Measurements from ENCODE around the gene BBLN.

Gene BBLN

DNA sequence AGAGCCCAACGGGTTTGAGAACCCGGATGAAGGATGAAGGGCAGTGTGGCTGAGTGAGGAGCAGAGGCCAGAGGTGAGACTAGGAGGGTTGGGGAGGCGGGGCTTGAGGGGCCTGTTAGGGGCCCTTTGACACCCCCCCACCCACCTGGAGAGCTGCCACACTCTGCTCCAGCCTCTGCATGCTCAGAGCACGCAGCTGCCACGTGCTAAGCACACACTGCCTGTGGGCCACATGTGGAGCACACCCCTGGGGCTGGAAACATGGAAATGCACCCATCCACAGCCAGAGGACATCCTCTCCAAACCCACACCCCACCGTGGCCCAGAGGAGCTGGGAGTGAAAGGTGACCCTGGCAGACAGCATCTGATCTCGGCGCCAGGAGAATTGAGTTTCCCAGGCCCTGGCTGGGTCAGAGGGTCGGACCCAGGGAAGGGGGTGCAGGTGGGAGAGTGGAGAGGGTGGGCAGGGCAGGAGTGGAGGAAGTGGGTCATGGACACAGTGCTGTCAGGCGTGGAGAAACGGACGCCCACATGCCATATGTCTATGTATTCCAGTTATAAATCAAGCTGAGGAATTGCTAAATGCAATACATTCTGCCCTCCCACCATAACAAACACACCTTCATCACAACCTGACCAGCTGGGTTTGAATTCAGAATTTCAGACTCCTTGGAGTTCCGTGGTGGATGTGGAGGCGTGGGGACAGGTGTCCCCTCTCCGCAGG, 49.0 kb downstream of the BBLN start:
- H2AFZ ChIP-seq (ENCODE audit: low read length) = no peak overlapping the region
- H4K20me1 ChIP-seq (ENCODE audit: insufficient read depth, low read length) = no peaks in the 10 kb centered on the region
- no peak overlapping the region for H3K9ac ChIP-seq (ENCODE audit: low read length)
- no peak overlapping the region for H3K4me2 ChIP-seq (ENCODE audit: low read depth, low read length)
- no peaks in the 10 kb centered on the region for H3K9me2 ChIP-seq (replicated peaks; ENCODE audit: insufficient read depth, low read length)
- DNase-seq = no peak
- no peaks in the 10 kb centered on the region for H3K4me1 ChIP-seq (ENCODE audit: low read length)
- H3K27me3 ChIP-seq (replicated peaks; ENCODE audit: insufficient read depth, low read length) = peaks cover 43% of the 10 kb centered on the region
- no peaks in the 10 kb centered on the region for H3K36me3 ChIP-seq (replicated peaks; ENCODE audit: insufficient read depth, low read length)
- no peak overlapping the region for H3K27ac ChIP-seq (ENCODE audit: low read length)
- TF ChIP-seq EZH2 (optimal IDR thresholded peaks at IDR 0.05; ENCODE audit: low read depth, low read length) (no peak), CTCF (IDR thresholded peaks at IDR 0.05; ENCODE audit: low read length) (no peak), EZH2phosphoT487 (IDR thresholded peaks at IDR 0.05; ENCODE audit: low read length) (no peak)
- H3F3A ChIP-seq (ENCODE audit: insufficient read depth, low read length) = no peaks in the 10 kb centered on the region
- H3K4me3 ChIP-seq (ENCODE audit: low read length) = no peak overlapping the region
- no peaks in the 10 kb centered on the region for H3K9me3 ChIP-seq (replicated peaks; ENCODE audit: insufficient read depth, low read length)
- H3K79me2 ChIP-seq (ENCODE audit: low read length) = no peaks in the 10 kb centered on the region

DNA sequence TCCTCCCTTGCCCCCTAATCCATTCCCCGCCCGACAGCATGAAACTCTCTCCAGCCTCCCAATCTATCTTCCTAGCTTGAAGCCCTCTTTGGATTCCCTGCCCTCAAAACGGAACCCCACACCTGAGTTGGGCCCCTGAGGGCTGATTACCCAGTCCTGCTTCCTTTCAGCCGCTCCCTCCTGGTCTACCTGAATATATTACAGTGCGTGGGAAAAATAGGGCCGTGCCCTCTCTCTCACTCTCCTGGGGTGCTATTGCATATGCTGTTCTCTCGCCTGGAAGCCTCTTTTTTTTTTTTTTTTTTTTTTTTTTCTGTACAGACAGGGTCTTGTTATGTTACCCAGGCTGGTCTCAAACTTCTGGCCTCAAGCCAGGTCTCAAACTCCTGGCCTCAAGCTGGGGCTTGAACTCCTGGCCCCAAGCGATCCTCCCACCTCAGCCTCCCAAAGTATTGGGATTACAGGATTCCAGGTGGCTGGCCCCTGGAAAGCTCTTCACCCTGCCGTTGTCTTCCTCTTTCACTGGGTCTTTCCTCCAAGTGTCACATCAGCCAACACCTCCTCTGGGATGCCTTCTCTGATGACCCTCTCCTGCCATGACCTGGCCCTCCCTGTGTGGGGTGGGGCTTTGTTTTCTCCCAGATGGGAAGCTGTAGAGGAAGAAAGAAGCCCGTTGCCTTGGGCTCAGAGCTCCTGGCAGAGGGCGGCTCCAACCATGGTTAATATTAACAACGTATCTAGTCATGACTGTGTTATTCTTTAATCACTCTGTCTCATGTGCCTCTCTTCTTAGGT, 51.3 kb downstream of the BBLN start:
- Histone ChIP-seq H3K27me3 (replicated peaks; ENCODE audit: insufficient read depth, low read length) (peaks cover 25% of the 10 kb centered on the region), H3K4me3 (ENCODE audit: low read length) (no peak overlapping the region), H3K4me1 (ENCODE audit: low read length) (no peaks in the 10 kb centered on the region), H4K20me1 (ENCODE audit: insufficient read depth, low read length) (no peaks in the 10 kb centered on the region), H3K36me3 (replicated peaks; ENCODE audit: insufficient read depth, low read length) (no peaks in the 10 kb centered on the region), H3F3A (ENCODE audit: insufficient read depth, low read length) (no peaks in the 10 kb centered on the region), H2AFZ (ENCODE audit: low read length) (no peak overlapping the region), H3K9me3 (replicated peaks; ENCODE audit: insufficient read depth, low read length) (no peaks in the 10 kb centered on the region), H3K9ac (ENCODE audit: low read length) (no peak overlapping the region), H3K79me2 (ENCODE audit: low read length) (no peaks in the 10 kb centered on the region), H3K9me2 (replicated peaks; ENCODE audit: insufficient read depth, low read length) (no peaks in the 10 kb centered on the region), H3K4me2 (ENCODE audit: low read depth, low read length) (no peak overlapping the region), H3K27ac (ENCODE audit: low read length) (no peak overlapping the region)
- DNase-seq = no peak
- TF ChIP-seq EZH2 (optimal IDR thresholded peaks at IDR 0.05; ENCODE audit: low read depth, low read length) (no peak), EZH2phosphoT487 (IDR thresholded peaks at IDR 0.05; ENCODE audit: low read length) (no peak), CTCF (IDR thresholded peaks at IDR 0.05; ENCODE audit: low read length) (no peak)

GRCh38 chr9:128211981-128212281, 51.9 kb downstream of the BBLN start:
- Histone ChIP-seq H2AFZ (ENCODE audit: low read length) (no peak overlapping the region), H4K20me1 (ENCODE audit: insufficient read depth, low read length) (no peaks in the 10 kb centered on the region), H3K9me2 (replicated peaks; ENCODE audit: insufficient read depth, low read length) (no peaks in the 10 kb centered on the region), H3K36me3 (replicated peaks; ENCODE audit: insufficient read depth, low read length) (no peaks in the 10 kb centered on the region), H3K27ac (ENCODE audit: low read length) (no peak overlapping the region), H3F3A (ENCODE audit: insufficient read depth, low read length) (no peaks in the 10 kb centered on the region), H3K4me2 (ENCODE audit: low read depth, low read length) (no peak overlapping the region), H3K9ac (ENCODE audit: low read length) (no peak overlapping the region), H3K27me3 (replicated peaks; ENCODE audit: insufficient read depth, low read length) (peaks cover 20% of the 10 kb centered on the region), H3K4me3 (ENCODE audit: low read length) (no peak overlapping the region), H3K9me3 (replicated peaks; ENCODE audit: insufficient read depth, low read length) (no peaks in the 10 kb centered on the region), H3K79me2 (ENCODE audit: low read length) (no peaks in the 10 kb centered on the region), H3K4me1 (ENCODE audit: low read length) (no peaks in the 10 kb centered on the region)
- no peak for DNase-seq
- TF ChIP-seq CTCF (IDR thresholded peaks at IDR 0.05; ENCODE audit: low read length) (no peak), EZH2 (optimal IDR thresholded peaks at IDR 0.05; ENCODE audit: low read depth, low read length) (no peak), EZH2phosphoT487 (IDR thresholded peaks at IDR 0.05; ENCODE audit: low read length) (no peak)

Data from MM.1S (cell line).